GM19043 (cell line): Measurements from ENCODE around the gene CIAO3.

ENCODE experiments used
- ATAC-seq: cut with Tn5 transposase; IDR thresholded peaks from one replicate; pipeline ENCODE4 v1.9.1; 2021; ENCODE audit warnings: low read depth; ENCODE audit not compliant: unreplicated experiment

Gene CIAO3

GRCh38 chr16:680967-681745, 59.6 kb downstream of the CIAO3 start:
- ATAC-seq = no peak

- ATAC-seq = no peak
Measured at GRCh38 chr16:680625-680945, 60.2 kb downstream of the CIAO3 start.

DNA sequence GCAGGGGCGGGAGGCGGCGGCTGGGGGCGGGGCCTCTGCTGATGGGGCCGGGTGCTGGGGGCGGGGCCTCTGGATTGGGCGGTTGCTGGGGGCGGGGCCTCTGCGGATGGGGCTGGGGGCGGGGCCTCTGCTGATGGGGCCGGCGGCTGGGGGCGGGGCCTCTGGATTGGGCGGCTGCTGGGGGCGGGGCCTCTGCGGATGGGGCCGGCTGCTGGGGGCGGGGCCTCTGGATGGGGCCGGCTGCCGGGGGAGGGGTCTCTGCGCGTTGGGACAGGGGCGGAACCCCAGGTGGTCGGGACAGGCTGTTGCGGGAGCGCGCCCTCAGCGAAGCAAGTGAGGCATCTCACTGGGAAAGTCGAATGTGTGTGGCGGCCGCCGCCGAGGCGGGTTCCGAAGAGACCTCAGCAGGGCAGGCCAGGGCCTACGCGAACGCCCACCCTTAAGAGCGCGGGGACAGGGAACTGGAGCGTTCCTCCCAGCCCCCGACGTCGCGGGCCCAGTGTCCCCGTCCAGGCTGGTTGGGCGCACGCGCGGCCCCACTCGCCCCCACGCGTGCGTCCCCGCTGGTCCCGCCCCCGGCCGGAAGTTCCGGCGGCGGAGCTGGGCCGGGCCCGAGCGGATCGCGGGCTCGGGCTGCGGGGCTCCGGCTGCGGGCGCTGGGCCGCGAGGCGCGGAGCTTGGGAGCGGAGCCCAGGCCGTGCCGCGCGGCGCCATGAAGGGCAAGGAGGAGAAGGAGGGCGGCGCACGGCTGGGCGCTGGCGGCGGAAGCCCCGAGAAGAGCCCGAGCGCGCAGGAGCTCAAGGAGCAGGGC, 60.8 kb downstream of the CIAO3 start, which contains the start of gene STUB1:
Gene STUB1, plus strand, starts transcription at position 597 of the 811 bp plus-strand sequence. Its CDS starts 116 bp downstream, at position 713.
- peak; percentile 39 for ATAC-seq
